SK-N-MC (cell line): ENCODE data around the gene REPS2.
"Not testable (repeated sequence)": the region's sequence is repeated elsewhere in the genome, so short reads cannot be mapped to it uniquely, and the experiment has no call there.

Source experiments
- DNase-seq: peaks from one replicate; pipeline ENCODE4 v3.0.0-alpha.2; 2011; ENCODE audit warnings: low read depth, low spot score
- H3K27ac ChIP-seq: fragments of 200-600 bp; sonication (generic); 2 replicates; pipeline ENCODE4 v1.5.1; 2016; ENCODE audit warnings: mixed run types
- H3K36me3 ChIP-seq: fragments of 200-600 bp; sonication (generic); 2 replicates; pipeline ENCODE4 v1.6.1; 2017; ENCODE audit warnings: antibody characterized with exemption, low read length, mixed read lengths; ENCODE audit not compliant: insufficient read depth
- H3K4me3 ChIP-seq: fragments of 200-600 bp; sonication (generic); 2 replicates; pipeline ENCODE4 v1.5.1; 2016
- H3K9ac ChIP-seq: fragments of 200-600 bp; sonication (generic); 2 replicates; pipeline ENCODE4 v1.8.0; 2017; ENCODE audit warnings: mixed run types, mixed read lengths; ENCODE audit not compliant: insufficient read length
- H3K9me3 ChIP-seq: fragments of 200-600 bp; sonication (generic); 2 replicates; pipeline ENCODE4 v1.6.1; 2017; ENCODE audit warnings: low read depth, mild to moderate bottlenecking, antibody characterized with exemption, low read length, moderate library complexity, mixed read lengths
- EZH2 ChIP-seq: fragments of 200-600 bp; sonication (generic); IDR thresholded peaks from one replicate; pipeline ENCODE4 v1.6.1; 2017; ENCODE audit warnings: antibody characterized with exemption
- FOXP2 ChIP-seq: optimal IDR thresholded peaks from 2 replicates; pipeline ENCODE3; 2011; ENCODE audit warnings: mild to moderate bottlenecking, moderate library complexity; ENCODE audit not compliant: insufficient read depth; ENCODE audit errors: extremely low read length, control extremely low read depth
- POLR2AphosphoS5 ChIP-seq: IDR thresholded peaks from 2 replicates; pipeline ENCODE4 v1.6.1; 2012; ENCODE audit warnings: mild to moderate bottlenecking, low read depth, low read length, borderline replicate concordance

REPS2 gene

GRCh38 chrX:16953606-16954211, 7.3 kb downstream of the REPS2 start:
- DNase-seq, result no peak
- H3K4me3 ChIP-seq, result no peak overlapping the region
- H3K9me3 ChIP-seq, result no peaks in the 10 kb centered on the region
- H3K9ac ChIP-seq, result no peak overlapping the region
- TF ChIP-seq POLR2AphosphoS5 (no peak), FOXP2 (no peak), EZH2 (no peak)
- no peak overlapping the region for H3K27ac ChIP-seq
- H3K36me3 ChIP-seq, result no peaks in the 10 kb centered on the region

DNA sequence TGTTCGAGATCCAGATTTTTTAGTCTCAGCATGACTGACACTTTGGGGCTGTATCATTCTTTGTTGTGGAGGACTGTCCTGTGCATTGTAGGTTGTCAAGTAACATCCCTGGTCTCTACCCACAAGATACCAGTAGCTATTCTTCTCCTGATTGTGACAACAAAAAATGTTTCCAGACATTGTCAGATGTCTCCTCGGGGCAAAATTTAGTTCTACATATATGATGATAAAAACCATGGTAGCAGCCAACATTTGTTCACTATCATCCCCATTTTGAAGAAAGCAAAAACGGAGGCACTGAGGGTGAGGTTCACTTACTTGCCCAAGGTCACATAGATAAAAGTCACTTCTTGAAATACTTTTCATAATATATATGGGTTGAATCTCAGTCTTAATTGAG, 11.3 kb downstream of the REPS2 start:
- no peak overlapping the region for H3K4me3 ChIP-seq
- DNase-seq, result no peak
- H3K9ac ChIP-seq, result no peak overlapping the region
- no peaks in the 10 kb centered on the region for H3K36me3 ChIP-seq
- no peak for TF ChIP-seq POLR2AphosphoS5
- no peak for TF ChIP-seq EZH2
- TF ChIP-seq FOXP2, result no peak
- no peaks in the 10 kb centered on the region for H3K9me3 ChIP-seq
- no peak overlapping the region for H3K27ac ChIP-seq

GRCh38 chrX:16958356-16958755, 11.9 kb downstream of the REPS2 start:
- Histone ChIP-seq H3K9ac (no peak overlapping the region), H3K27ac (no peak overlapping the region), H3K36me3 (no peaks in the 10 kb centered on the region), H3K4me3 (no peak overlapping the region), H3K9me3 (no peaks in the 10 kb centered on the region)
- no peak for DNase-seq
- no peak for TF ChIP-seq FOXP2
- no peak for TF ChIP-seq EZH2
- TF ChIP-seq POLR2AphosphoS5, result no peak

DNA sequence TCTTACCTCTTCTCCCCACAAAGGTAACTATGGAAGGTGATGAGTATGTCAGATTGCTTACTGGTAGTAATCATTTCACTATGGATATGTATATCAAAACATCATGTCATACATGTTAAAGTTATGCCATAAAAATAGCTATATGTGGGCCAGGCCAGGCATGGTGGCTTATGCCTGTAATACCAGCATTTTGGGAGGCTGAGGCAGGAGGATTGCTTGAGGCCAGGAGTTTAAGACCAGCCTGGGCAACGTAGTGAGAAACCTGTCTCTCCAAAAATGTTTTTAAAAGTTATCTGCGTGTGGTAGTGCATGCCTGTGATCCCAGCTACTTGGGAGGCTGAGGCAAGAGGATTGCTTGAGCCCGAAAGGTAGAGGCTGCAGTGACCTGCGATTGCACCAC, 16.2 kb downstream of the REPS2 start:
- not testable (repeated sequence) for H3K27ac ChIP-seq, H3K4me3 ChIP-seq, H3K36me3 ChIP-seq, DNase-seq, H3K9me3 ChIP-seq, H3K9ac ChIP-seq

DNA sequence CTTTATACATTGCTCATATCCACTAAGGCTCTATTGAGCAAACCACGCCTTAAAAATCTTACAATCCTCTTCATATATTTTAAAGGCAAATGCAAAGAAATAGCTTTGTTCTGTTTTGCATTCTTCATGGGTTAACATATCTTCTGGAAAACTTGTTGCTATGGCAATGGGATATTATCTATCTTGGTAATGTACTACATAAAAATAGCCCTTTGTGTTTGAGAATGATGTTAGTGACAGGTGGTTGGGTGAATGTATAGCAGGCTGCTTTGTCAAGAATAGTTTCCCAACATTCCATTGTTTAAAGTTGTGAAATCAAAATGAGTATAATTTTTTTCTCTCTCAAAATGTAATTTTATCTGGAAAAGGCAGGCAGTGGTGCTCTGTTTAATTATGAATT, 16.8 kb downstream of the REPS2 start:
- Histone ChIP-seq H3K9me3 (no peaks in the 10 kb centered on the region), H3K4me3 (no peak overlapping the region), H3K9ac (no peak overlapping the region), H3K27ac (no peak overlapping the region), H3K36me3 (no peaks in the 10 kb centered on the region)
- TF ChIP-seq FOXP2, result no peak
- TF ChIP-seq POLR2AphosphoS5, result no peak
- no peak for TF ChIP-seq EZH2
- no peak for DNase-seq

- H3K9me3 ChIP-seq, H3K36me3 ChIP-seq, H3K9ac ChIP-seq, H3K27ac ChIP-seq, H3K4me3 ChIP-seq, DNase-seq: not testable (repeated sequence)
These were observed 18.5 kb downstream of the REPS2 start for GRCh38 chrX:16964976-16965375.

- Histone ChIP-seq H3K27ac (no peak overlapping the region), H3K4me3 (no peak overlapping the region), H3K9ac (no peak overlapping the region), H3K36me3 (no peaks in the 10 kb centered on the region), H3K9me3 (no peaks in the 10 kb centered on the region)
- no peak for DNase-seq
- TF ChIP-seq EZH2 (no peak), POLR2AphosphoS5 (no peak), FOXP2 (no peak)
These were observed 20.4 kb downstream of the REPS2 start for GRCh38 chrX:16966752-16967448.

GRCh38 chrX:16968753-16969152, 22.3 kb downstream of the REPS2 start:
- not testable (repeated sequence) for H3K36me3 ChIP-seq, H3K4me3 ChIP-seq, H3K27ac ChIP-seq, H3K9me3 ChIP-seq, H3K9ac ChIP-seq, DNase-seq

DNA sequence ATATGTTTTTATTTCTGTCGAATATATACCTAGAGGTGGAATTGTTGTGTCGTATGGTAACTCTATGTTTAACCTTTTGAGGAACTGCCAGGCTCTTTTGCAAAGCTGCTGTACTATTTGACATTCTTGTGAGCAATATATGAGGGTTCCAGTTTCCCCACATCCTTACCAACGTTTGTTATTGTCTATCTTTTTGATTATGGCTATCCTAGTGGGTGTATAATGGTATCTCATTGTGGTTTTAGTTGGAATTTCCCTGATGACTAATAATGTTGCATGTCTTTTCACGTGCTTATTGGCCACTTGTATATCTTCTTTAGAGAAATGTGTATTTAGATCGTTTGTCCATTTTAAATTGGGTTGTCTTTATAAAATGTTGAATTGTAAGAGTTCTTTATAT, 24.5 kb downstream of the REPS2 start:
- TF ChIP-seq FOXP2, result no peak
- no peak for TF ChIP-seq EZH2
- no peak for TF ChIP-seq POLR2AphosphoS5
- H3K27ac ChIP-seq, result no peak overlapping the region
- no peak for DNase-seq
- H3K36me3 ChIP-seq, result no peaks in the 10 kb centered on the region
- no peaks in the 10 kb centered on the region for H3K9me3 ChIP-seq
- no peak overlapping the region for H3K4me3 ChIP-seq
- H3K9ac ChIP-seq, result no peak overlapping the region

DNA sequence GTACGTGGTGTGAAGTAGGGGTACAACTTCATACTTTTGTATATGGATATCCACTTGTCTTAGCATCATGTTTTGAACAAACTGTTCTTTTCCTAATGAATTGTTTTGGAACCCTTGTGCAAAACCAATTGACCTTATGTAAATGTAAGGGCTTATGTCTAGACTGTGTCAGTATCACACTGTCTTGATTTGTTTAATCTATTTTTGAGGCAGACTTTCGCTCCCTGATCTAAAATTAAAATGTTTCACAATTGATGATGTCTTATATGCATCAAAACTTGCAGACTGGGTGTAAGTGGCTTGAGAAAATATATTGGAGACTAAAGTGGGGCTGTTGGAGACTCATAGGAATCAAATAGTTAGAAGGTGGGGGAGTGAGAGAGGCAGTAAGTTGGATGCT, 25.2 kb downstream of the REPS2 start:
- Histone ChIP-seq H3K36me3 (no peaks in the 10 kb centered on the region), H3K9ac (no peak overlapping the region), H3K27ac (no peak overlapping the region), H3K4me3 (no peak overlapping the region), H3K9me3 (no peaks in the 10 kb centered on the region)
- TF ChIP-seq POLR2AphosphoS5 (no peak), FOXP2 (no peak), EZH2 (no peak)
- DNase-seq, result no peak
